Endothelial cell (in vitro differentiated cells): ENCODE results near the gene MAGI2. TPM values are rescaled to one million over a fixed set of nuclear protein-coding genes. Genes with fewer than 3 reads are reported as not detected.
"Not testable (repeated sequence)": the region's sequence is repeated elsewhere in the genome, so short reads cannot be mapped to it uniquely, and the experiment has no call there.

Experiments
- DNase-seq: peaks from one replicate; pipeline ENCODE4 v3.0.0; 2021; ENCODE audit warnings: low spot score
- H3K27ac Mint-ChIP-seq: one replicate; pipeline ENCODE4 v1.8.0; 2021; ENCODE audit warnings: mixed read lengths, inconsistent platforms; ENCODE audit not compliant: unreplicated experiment
- H3K27me3 Mint-ChIP-seq: one replicate; pipeline ENCODE4 v1.8.0; 2021; ENCODE audit warnings: mild to moderate bottlenecking, moderate library complexity, mixed read lengths, inconsistent platforms; ENCODE audit not compliant: unreplicated experiment
- H3K36me3 Mint-ChIP-seq: one replicate; pipeline ENCODE4 v1.8.0; 2021; ENCODE audit warnings: mild to moderate bottlenecking, low read depth, mixed read lengths, inconsistent platforms; ENCODE audit not compliant: unreplicated experiment
- H3K4me1 Mint-ChIP-seq: one replicate; pipeline ENCODE4 v1.8.0; 2021; ENCODE audit warnings: mild to moderate bottlenecking, mixed read lengths, inconsistent platforms; ENCODE audit not compliant: unreplicated experiment
- H3K4me3 Mint-ChIP-seq: one replicate; pipeline ENCODE4 v1.8.0; 2021; ENCODE audit warnings: mild to moderate bottlenecking, mixed read lengths, inconsistent platforms; ENCODE audit not compliant: unreplicated experiment
- H3K9me3 Mint-ChIP-seq: one replicate; pipeline ENCODE4 v1.8.0; 2021; ENCODE audit warnings: mixed read lengths, inconsistent platforms; ENCODE audit not compliant: unreplicated experiment
- CTCF ChIP-seq: fragments of 200-600 bp; sonication (generic); IDR thresholded peaks from one replicate; pipeline ENCODE4 v1.5.0; 2021; ENCODE audit warnings: antibody characterized with exemption; ENCODE audit not compliant: unreplicated experiment
- total RNA-seq: library from RNA; stranded (reverse); fragmentation: NEBNext Ultra II Directional; extraction: Animal tissue kit (Norgen Biotek cat#: 25700); gene quantifications from one replicate; pipeline ENCODE4 v1.2.1, GENCODE V29; 2021; ENCODE audit not compliant: unreplicated experiment

MAGI2 gene
- total RNA-seq, 1 donor from 2014 or later: 6.3 TPM

- Mint-ChIP-seq H3K9me3 (no peaks in the 10 kb centered on the region), H3K4me1 (no peaks in the 10 kb centered on the region), H3K27ac (no peak overlapping the region), H3K4me3 (no peak overlapping the region), H3K36me3 (no peaks in the 10 kb centered on the region), H3K27me3 (no peaks in the 10 kb centered on the region)
- no peak for DNase-seq
- TF ChIP-seq CTCF: no peak
These were observed 460.1 kb downstream of the MAGI2 start for GRCh38 chr7:78993341-78993740.

GRCh38 chr7:78985509-78985908 is 468.0 kb downstream of the MAGI2 start:
- TF ChIP-seq CTCF: no peak
- Mint-ChIP-seq H3K4me1 (no peaks in the 10 kb centered on the region), H3K9me3 (no peaks in the 10 kb centered on the region), H3K27me3 (no peaks in the 10 kb centered on the region), H3K36me3 (no peaks in the 10 kb centered on the region), H3K27ac (no peak overlapping the region), H3K4me3 (no peak overlapping the region)
- no peak for DNase-seq

GRCh38 chr7:78983483-78983882 is 470.0 kb downstream of the MAGI2 start:
- Mint-ChIP-seq H3K27ac (no peak overlapping the region), H3K9me3 (no peaks in the 10 kb centered on the region), H3K4me1 (no peaks in the 10 kb centered on the region), H3K36me3 (no peaks in the 10 kb centered on the region), H3K4me3 (no peak overlapping the region), H3K27me3 (no peaks in the 10 kb centered on the region)
- TF ChIP-seq CTCF: no peak
- DNase-seq: no peak

- Mint-ChIP-seq H3K4me3 (no peak overlapping the region), H3K27me3 (no peaks in the 10 kb centered on the region), H3K36me3 (no peaks in the 10 kb centered on the region), H3K4me1 (peaks cover 3% of the 10 kb centered on the region), H3K9me3 (no peaks in the 10 kb centered on the region), H3K27ac (no peak overlapping the region)
- peak; percentile 4 for DNase-seq
- no peak for TF ChIP-seq CTCF
These were observed 483.0 kb downstream of the MAGI2 start for GRCh38 chr7:78970440-78970916.

- H3K36me3 Mint-ChIP-seq: no peaks in the 10 kb centered on the region
- no peak for DNase-seq
- no peak overlapping the region for H3K4me3 Mint-ChIP-seq
- no peak overlapping the region for H3K27ac Mint-ChIP-seq
- no peak for TF ChIP-seq CTCF
- no peaks in the 10 kb centered on the region for H3K27me3 Mint-ChIP-seq
- no peaks in the 10 kb centered on the region for H3K9me3 Mint-ChIP-seq
- H3K4me1 Mint-ChIP-seq: peaks cover 3% of the 10 kb centered on the region
These were observed 484.5 kb downstream of the MAGI2 start for GRCh38 chr7:78968951-78969350.

GRCh38 chr7:78967561-78967960 is 485.9 kb downstream of the MAGI2 start:
- H3K36me3 Mint-ChIP-seq, H3K4me3 Mint-ChIP-seq, DNase-seq, H3K4me1 Mint-ChIP-seq, H3K27me3 Mint-ChIP-seq, H3K27ac Mint-ChIP-seq, H3K9me3 Mint-ChIP-seq: not testable (repeated sequence)
